ENCODE data around the gene SENP1. TPM values are rescaled to one million over a fixed set of nuclear protein-coding genes. Genes with fewer than 3 reads are reported as not detected.

Gene SENP1
- total RNA-seq, 4 donors from 2014 or later, result 7.8 to 19.1 (median 16.5) TPM

- no peak overlapping the region for H3K27ac ChIP-seq
- DNase-seq, result no peak
- no peak overlapping the region for H3K4me3 ChIP-seq
- TF ChIP-seq POLR2A (IDR thresholded peaks at IDR 0.05), result no peak
- no peak for TF ChIP-seq CTCF (IDR thresholded peaks at IDR 0.05)
- peaks cover 7 to 100% (median 24%) of the 10 kb centered on the region in 3 donors for H3K36me3 ChIP-seq
- H3K9me3 ChIP-seq, result no peaks in the 10 kb centered on the region
- intact Hi-C loops (cut with DNase I), result no loop called here
- H3K27me3 ChIP-seq, result no peaks in the 10 kb centered on the region
- 93 to 100% methylated on average over 5 of the region's 5 CpGs for WGBS, 2 donors
- no peaks in the 10 kb centered on the region for H3K4me1 ChIP-seq
Observed at GRCh38 chr12:48065041-48065440, 40.8 kb downstream of the SENP1 start.

DNA sequence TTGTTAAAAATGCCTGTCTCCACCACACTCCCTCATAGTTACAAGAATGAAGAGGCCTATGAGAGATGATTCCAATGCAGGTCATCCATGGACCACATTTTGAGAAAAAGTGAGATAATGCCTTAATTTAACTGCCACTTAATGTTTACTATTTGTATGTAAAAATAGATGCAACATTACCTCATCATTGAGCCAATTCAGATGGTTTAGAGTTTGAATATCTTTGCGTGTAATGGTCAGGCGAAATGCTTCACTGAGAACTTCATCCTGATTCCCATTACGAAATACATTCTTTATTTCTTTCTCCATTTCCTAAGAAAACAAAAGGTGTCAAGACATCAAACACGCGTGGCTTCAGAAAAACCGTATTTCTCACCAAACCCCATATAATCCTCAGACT is 42.3 kb downstream of the SENP1 start:
- intact Hi-C loops (cut with DNase I), result no loop called here
- Histone ChIP-seq H3K9me3 (peaks cover 0 to 5% (median 0%) of the 10 kb centered on the region in 3 donors), H3K4me3 (no peak overlapping the region), H3K27me3 (no peaks in the 10 kb centered on the region), H3K27ac (no peak overlapping the region), H3K36me3 (peaks cover 12 to 100% (median 28%) of the 10 kb centered on the region in 3 donors), H3K4me1 (no peaks in the 10 kb centered on the region)
- WGBS, 2 donors, result 94% methylated on average over 6 of the region's 6 CpGs
- DNase-seq, result no peak
- TF ChIP-seq CTCF (IDR thresholded peaks at IDR 0.05), result no peak
- TF ChIP-seq POLR2A (IDR thresholded peaks at IDR 0.05), result no peak

GRCh38 chr12:48061938-48062719 is 43.8 kb downstream of the SENP1 start:
- intact Hi-C loops (cut with DNase I), result no loop called here
- 80 to 92% methylated on average over 1 of the region's 1 CpG for WGBS, 2 donors
- Histone ChIP-seq H3K4me3 (no peak overlapping the region), H3K27ac (no peak overlapping the region), H3K36me3 (peaks cover 12 to 95% (median 28%) of the 10 kb centered on the region in 3 donors), H3K27me3 (no peaks in the 10 kb centered on the region), H3K4me1 (no peaks in the 10 kb centered on the region), H3K9me3 (peaks cover 0 to 5% (median 0%) of the 10 kb centered on the region in 3 donors)
- DNase-seq, result no peak
- TF ChIP-seq POLR2A (IDR thresholded peaks at IDR 0.05) (no peak), CTCF (IDR thresholded peaks at IDR 0.05) (no peak)

GRCh38 chr12:48060474-48060873 is 45.4 kb downstream of the SENP1 start:
- no peak for TF ChIP-seq CTCF (IDR thresholded peaks at IDR 0.05)
- TF ChIP-seq POLR2A (IDR thresholded peaks at IDR 0.05), result no peak
- H3K4me3 ChIP-seq, result no peak overlapping the region
- H3K4me1 ChIP-seq, result no peaks in the 10 kb centered on the region
- H3K27me3 ChIP-seq, result no peaks in the 10 kb centered on the region
- no peak for DNase-seq
- peaks cover 12 to 78% (median 25%) of the 10 kb centered on the region in 3 donors for H3K36me3 ChIP-seq
- intact Hi-C loops (cut with DNase I), result no loop called here
- H3K9me3 ChIP-seq, result peaks cover 0 to 5% (median 0%) of the 10 kb centered on the region in 3 donors
- no peak overlapping the region for H3K27ac ChIP-seq
- WGBS, 2 donors, result 98 to 100% methylated on average over 2 of the region's 2 CpGs

- Histone ChIP-seq H3K36me3 (peaks cover 12 to 77% (median 17%) of the 10 kb centered on the region in 3 donors), H3K4me1 (no peaks in the 10 kb centered on the region), H3K9me3 (peaks cover 0 to 5% (median 0%) of the 10 kb centered on the region in 3 donors), H3K4me3 (no peak overlapping the region), H3K27me3 (no peaks in the 10 kb centered on the region), H3K27ac (no peak overlapping the region)
- intact Hi-C loops (cut with DNase I), result no loop called here
- 96 to 97% methylated on average over 5 of the region's 5 CpGs for WGBS, 2 donors
- TF ChIP-seq POLR2A (IDR thresholded peaks at IDR 0.05) (no peak), CTCF (IDR thresholded peaks at IDR 0.05) (no peak)
- no peak for DNase-seq
Observed at GRCh38 chr12:48058771-48059170, 47.1 kb downstream of the SENP1 start.
